ENCODE data around the gene UTRN.

GRCh38 chr6:144304223-144304848 lies 19.2 kb downstream of the UTRN start:
- TF ChIP-seq CTCF (IDR thresholded peaks at IDR 0.05): no peak
- TF ChIP-seq POLR2A (IDR thresholded peaks at IDR 0.05): no peak
